ENCODE results near the gene ELF3. TPM values are rescaled to one million over a fixed set of nuclear protein-coding genes. Genes with fewer than 3 reads are reported as not detected.
"Not testable (repeated sequence)": the region's sequence is repeated elsewhere in the genome, so short reads cannot be mapped to it uniquely, and the experiment has no call there.

ELF3 gene
- total RNA-seq, 1 donor from 2014 or later, result 4.8 TPM

GRCh38 chr1:202063093-202063492, 52.7 kb downstream of the ELF3 start:
- no peak overlapping the region for H3K27ac Mint-ChIP-seq
- no peak for ATAC-seq (ENCODE audit: low read depth)
- intact Hi-C loops (cut with micrococcal nuclease), result no loop called here
- H3K36me3 Mint-ChIP-seq (ENCODE audit: low read depth), result no peaks in the 10 kb centered on the region
- ChIA-PET CTCF (no interaction called here), POLR2A (no interaction called here)
- no peaks in the 10 kb centered on the region for H3K9me3 Mint-ChIP-seq
- no peak for DNase-seq
- TF ChIP-seq CTCF (IDR thresholded peaks at IDR 0.05), result no peak
- H3K27me3 Mint-ChIP-seq, result peaks cover 7% of the 10 kb centered on the region
- no peak overlapping the region for H3K4me3 Mint-ChIP-seq
- H3K4me1 Mint-ChIP-seq, result no peaks in the 10 kb centered on the region

DNA sequence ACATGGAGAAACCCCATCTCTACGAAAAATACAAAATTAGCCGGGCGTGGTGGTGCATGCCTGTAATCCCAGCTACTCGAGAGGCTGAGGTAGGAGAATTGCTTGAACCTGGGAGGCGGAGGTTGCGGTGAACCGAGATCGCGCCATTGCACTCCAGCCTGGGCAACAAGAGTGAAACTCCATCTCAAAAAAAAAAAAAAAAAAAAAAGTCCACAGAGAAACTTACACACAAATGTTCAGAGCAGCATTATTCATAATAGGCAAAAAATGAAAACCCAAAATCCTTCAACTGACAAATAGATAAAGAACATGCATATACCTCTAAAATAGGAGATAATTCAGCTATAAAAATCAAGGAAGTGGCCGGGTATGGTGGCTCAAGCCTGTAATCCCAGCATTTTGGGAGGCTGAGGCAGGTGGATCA, 54.5 kb downstream of the ELF3 start:
- intact Hi-C loops (cut with micrococcal nuclease), result not testable (repeated sequence)

More for the DNA sequence above, 54.5 kb downstream of the ELF3 start:
- H3K4me1 Mint-ChIP-seq; H3K9me3 Mint-ChIP-seq; ATAC-seq (ENCODE audit: low read depth); H3K4me3 Mint-ChIP-seq; CTCF ChIA-PET; H3K27ac Mint-ChIP-seq; POLR2A ChIA-PET; DNase-seq; H3K36me3 Mint-ChIP-seq (ENCODE audit: low read depth); H3K27me3 Mint-ChIP-seq: not testable (repeated sequence)

Other genes with a start within 250 kb of the ELF3 start
- gene IPO9, start 181.4 kb upstream of the ELF3 start, total RNA-seq, result 45.7 and 48.2 TPM in 2 replicates
- 0.24 and 0.35 TPM in 2 replicates for gene SHISA4, start 121.7 kb upstream of the ELF3 start, total RNA-seq
- not detected in 2 replicates for gene LMOD1, start 64.0 kb upstream of the ELF3 start, total RNA-seq
- gene TIMM17A, start 55.1 kb upstream of the ELF3 start, total RNA-seq, result 50.4 and 51.3 TPM in 2 replicates
- 37.3 and 38.3 TPM in 2 replicates for gene RNPEP, start 27.9 kb upstream of the ELF3 start, total RNA-seq
- not detected in 2 replicates for gene GPR37L1, start 112.3 kb downstream of the ELF3 start, total RNA-seq
- 56.3 and 58.0 TPM in 2 replicates for gene ARL8A, start 134.2 kb downstream of the ELF3 start, total RNA-seq
- gene PTPN7, start 150.0 kb downstream of the ELF3 start, total RNA-seq, result 29.4 and 31.0 TPM in 2 replicates
- gene LGR6, start 183.2 kb downstream of the ELF3 start, total RNA-seq, result not detected in 2 replicates